ENCODE measurements around the gene TDRD6.

DNA sequence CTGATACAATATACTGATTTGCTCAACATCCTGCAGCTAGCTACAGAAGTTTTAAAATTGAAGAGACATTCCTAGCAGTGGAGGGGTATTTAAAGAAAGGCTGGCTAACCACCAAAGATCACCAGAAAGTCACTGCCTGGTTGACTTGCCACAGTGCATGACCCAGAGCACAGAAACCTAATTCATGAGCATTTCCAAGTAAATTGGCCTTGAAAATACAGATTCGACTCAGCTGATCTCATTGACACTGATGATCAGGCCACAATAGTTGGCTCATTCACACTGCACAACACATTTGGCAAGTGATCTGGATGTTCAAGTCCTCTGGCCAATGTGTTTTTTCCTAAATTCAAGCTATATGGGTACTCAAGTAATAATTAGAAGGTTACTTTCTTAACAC is 13.3 kb upstream of the TDRD6 start:
- TF ChIP-seq, protein P1, sequence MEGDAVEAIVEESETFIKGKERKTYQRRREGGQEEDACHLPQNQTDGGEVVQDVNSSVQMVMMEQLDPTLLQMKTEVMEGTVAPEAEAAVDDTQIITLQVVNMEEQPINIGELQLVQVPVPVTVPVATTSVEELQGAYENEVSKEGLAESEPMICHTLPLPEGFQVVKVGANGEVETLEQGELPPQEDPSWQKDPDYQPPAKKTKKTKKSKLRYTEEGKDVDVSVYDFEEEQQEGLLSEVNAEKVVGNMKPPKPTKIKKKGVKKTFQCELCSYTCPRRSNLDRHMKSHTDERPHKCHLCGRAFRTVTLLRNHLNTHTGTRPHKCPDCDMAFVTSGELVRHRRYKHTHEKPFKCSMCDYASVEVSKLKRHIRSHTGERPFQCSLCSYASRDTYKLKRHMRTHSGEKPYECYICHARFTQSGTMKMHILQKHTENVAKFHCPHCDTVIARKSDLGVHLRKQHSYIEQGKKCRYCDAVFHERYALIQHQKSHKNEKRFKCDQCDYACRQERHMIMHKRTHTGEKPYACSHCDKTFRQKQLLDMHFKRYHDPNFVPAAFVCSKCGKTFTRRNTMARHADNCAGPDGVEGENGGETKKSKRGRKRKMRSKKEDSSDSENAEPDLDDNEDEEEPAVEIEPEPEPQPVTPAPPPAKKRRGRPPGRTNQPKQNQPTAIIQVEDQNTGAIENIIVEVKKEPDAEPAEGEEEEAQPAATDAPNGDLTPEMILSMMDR (IDR thresholded peaks at IDR 0.05): no peak
- no peak for TF ChIP-seq POLR2A (IDR thresholded peaks at IDR 0.05)

All from ovary (tissue), 3 donors.